Activated B cell treated with CpG ODN at 0.5 μM for 24 hours (primary cell): ENCODE data around the gene TMEM169. TPM values are rescaled to one million over a fixed set of nuclear protein-coding genes. Genes with fewer than 3 reads are reported as not detected.

Experiments used
- ATAC-seq: fragments of 200-7000 bp; cut with Tn5 transposase; one replicate; pipeline ENCODE4 v1.10.0; 2021; ENCODE audit warnings: low read depth, mild to moderate bottlenecking, moderate library complexity
- CTCF ChIA-PET: fragments of 350-600 bp; sonication (Branson Sonifier 250); formaldehyde crosslinking; loops from one replicate; lab custom pipeline; 2021; ENCODE audit warnings: antibody characterized with exemption; lab: Charles Lee
- POLR2A ChIA-PET: fragments of 350-600 bp; sonication (Branson Sonifier 250); formaldehyde crosslinking; loops from one replicate; lab custom pipeline; 2021; ENCODE audit warnings: antibody characterized with exemption; lab: Charles Lee
- DNase-seq: peaks from one replicate; pipeline ENCODE4 v3.0.0; 2022
- H3K27ac Mint-ChIP-seq: one replicate; pipeline ENCODE4 v1.8.0; 2020; ENCODE audit warnings: mixed read lengths
- H3K27me3 Mint-ChIP-seq: one replicate; pipeline ENCODE4 v1.8.0; 2021; ENCODE audit warnings: mixed read lengths
- H3K36me3 Mint-ChIP-seq: one replicate; pipeline ENCODE4 v1.8.0; 2021; ENCODE audit warnings: low read depth, mixed read lengths
- H3K4me1 Mint-ChIP-seq: one replicate; pipeline ENCODE4 v1.8.0; 2021; ENCODE audit warnings: mixed read lengths
- H3K4me3 Mint-ChIP-seq: one replicate; pipeline ENCODE4 v1.8.0; 2020; ENCODE audit warnings: mild to moderate bottlenecking, mixed read lengths
- H3K9me3 Mint-ChIP-seq: one replicate; pipeline ENCODE4 v1.8.0; 2020; ENCODE audit warnings: mixed read lengths
- intact Hi-C: fragments of 100-400 bp; cut with micrococcal nuclease; formaldehyde crosslinking; loops from one replicate; pipeline ENCODE4 v1.15.1; 2024
- total RNA-seq: library from RNA; stranded (reverse); gene quantifications from 2 replicates; pipeline ENCODE4 v1.2.3, GENCODE V29; 2022
- TF ChIP-seq, protein P1 (sequence below): fragments of 200-600 bp; IDR thresholded peaks from one replicate; pipeline ENCODE4 v1.8.0; 2022; ENCODE audit warnings: antibody characterized with exemption, mild to moderate bottlenecking

TMEM169 gene
- total RNA-seq, 1 donor from 2014 or later = 0.40 TPM

DNA sequence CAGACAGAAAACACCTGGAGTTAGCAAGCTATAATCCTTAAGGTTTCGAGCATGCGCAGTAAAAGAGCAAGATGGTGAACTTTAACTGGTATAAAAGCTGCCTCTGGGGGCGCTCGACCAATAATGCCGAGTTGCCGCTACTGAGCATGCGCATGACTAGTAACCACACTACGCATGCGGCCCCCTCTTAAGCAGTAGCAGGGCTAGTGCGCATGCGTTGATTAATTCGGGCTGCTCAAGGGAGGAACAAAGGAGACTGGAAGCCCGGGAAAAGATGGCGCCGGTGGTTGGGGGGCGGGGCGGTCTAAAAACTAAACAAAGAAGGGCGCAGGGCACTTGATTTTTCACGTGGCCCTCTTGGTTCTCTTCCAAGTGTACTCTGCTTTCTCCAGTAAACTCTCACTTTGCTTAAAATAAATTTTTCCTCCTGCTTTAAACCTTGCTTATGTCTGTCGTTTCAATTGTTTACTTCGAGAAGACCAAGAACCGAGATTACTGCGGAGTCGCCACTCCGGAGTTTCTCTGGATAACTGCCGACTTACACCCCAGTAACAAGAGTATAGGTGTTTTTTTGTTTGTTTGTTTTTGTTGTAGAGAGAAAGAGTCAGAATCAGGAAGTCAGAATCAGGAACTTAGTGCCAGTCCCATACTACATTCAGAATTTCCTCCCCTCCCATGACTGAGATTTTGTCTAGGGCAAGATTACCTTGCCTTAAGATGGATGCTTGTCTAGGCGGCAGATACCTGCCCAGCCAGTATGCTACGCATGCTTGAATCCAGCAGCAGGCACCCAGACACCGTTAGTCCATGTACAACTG is 33.2 kb downstream of the TMEM169 start:
- TF ChIP-seq, protein P1, sequence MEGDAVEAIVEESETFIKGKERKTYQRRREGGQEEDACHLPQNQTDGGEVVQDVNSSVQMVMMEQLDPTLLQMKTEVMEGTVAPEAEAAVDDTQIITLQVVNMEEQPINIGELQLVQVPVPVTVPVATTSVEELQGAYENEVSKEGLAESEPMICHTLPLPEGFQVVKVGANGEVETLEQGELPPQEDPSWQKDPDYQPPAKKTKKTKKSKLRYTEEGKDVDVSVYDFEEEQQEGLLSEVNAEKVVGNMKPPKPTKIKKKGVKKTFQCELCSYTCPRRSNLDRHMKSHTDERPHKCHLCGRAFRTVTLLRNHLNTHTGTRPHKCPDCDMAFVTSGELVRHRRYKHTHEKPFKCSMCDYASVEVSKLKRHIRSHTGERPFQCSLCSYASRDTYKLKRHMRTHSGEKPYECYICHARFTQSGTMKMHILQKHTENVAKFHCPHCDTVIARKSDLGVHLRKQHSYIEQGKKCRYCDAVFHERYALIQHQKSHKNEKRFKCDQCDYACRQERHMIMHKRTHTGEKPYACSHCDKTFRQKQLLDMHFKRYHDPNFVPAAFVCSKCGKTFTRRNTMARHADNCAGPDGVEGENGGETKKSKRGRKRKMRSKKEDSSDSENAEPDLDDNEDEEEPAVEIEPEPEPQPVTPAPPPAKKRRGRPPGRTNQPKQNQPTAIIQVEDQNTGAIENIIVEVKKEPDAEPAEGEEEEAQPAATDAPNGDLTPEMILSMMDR = no peak
- no peaks in the 10 kb centered on the region for H3K9me3 Mint-ChIP-seq
- H3K27me3 Mint-ChIP-seq = no peaks in the 10 kb centered on the region
- H3K36me3 Mint-ChIP-seq = peaks cover 95% of the 10 kb centered on the region
- DNase-seq (peak; percentile 85), ATAC-seq (peak; percentile 91)
- POLR2A ChIA-PET = interaction anchor here (0.7 to 1.9 kb wide), 3 partner anchors 33 to 383 kb away, joined by 3 to 10 read pairs (median 3); partner anchors contain the start of genes PECR, RPL37A and TMEM169
- H3K4me3 Mint-ChIP-seq = peak overlapping the region; percentile 94
- peaks cover 78% of the 10 kb centered on the region for H3K4me1 Mint-ChIP-seq
- peak overlapping the region; percentile 97 for H3K27ac Mint-ChIP-seq
- CTCF ChIA-PET = interaction anchor here (0.7 to 1.5 kb wide), 4 partner anchors 13 to 552 kb away, joined by 3 to 4 read pairs (median 4); no protein-coding TSS in a partner anchor
- intact Hi-C loops = loop anchor here (1.0 kb wide), 3 partner anchors 297 to 1306 kb away; partner anchors contain the start of genes BARD1, RPL37A and SMARCAL1

- peaks cover 95% of the 10 kb centered on the region for H3K36me3 Mint-ChIP-seq
- intact Hi-C loops = no loop called here
- H3K9me3 Mint-ChIP-seq = no peaks in the 10 kb centered on the region
- no peak for DNase-seq
- no peak overlapping the region for H3K4me3 Mint-ChIP-seq
- TF ChIP-seq, protein P1 = no peak
- ChIA-PET CTCF (no interaction called here), POLR2A (interaction anchor here (0.7 kb wide), 1 partner anchor 34 kb away, joined by 3 read pairs; no protein-coding TSS in a partner anchor)
- no peaks in the 10 kb centered on the region for H3K27me3 Mint-ChIP-seq
- no peak overlapping the region for H3K27ac Mint-ChIP-seq
- no peak for ATAC-seq
- H3K4me1 Mint-ChIP-seq = peaks cover 63% of the 10 kb centered on the region
Measured at GRCh38 chr2:216116418-216116817, 34.7 kb downstream of the TMEM169 start.

DNA sequence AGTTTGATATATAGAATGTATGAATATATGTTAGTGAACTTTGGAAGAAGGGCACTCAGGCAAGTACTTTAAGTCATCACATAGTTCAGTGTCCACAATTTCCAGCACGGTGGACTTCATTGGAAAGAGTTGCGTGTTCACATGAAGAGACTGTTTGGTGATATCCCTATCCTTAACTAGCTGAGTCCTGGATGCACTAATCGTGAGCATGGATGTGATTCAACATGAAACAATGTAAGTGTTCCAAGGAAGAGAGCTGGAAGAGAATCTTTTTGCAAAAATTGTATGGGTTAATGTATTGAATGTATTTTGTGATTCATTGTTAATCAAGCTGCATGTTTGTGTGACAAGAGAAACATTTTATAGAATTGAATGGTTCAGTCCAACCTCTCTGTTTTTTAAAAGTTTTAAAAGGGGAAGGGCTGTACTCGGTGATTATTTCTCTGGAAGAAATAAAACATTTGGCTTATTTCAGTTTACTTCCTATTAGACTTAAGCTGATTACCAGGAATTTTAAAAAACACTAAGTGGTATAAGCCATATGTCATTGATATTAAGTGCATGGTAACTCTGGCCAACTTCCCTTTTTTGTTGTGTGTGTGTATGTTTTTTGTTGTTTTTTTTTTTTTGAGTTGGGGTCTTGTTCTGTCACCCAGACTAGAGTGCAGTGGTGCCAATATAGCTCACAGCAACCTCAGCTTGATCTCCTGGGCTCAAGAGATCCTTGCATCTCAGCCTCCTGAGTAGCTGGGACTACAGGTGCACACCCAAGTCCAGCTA is 36.0 kb downstream of the TMEM169 start:
- H3K27ac Mint-ChIP-seq = no peak overlapping the region
- H3K4me3 Mint-ChIP-seq = no peak overlapping the region
- no peaks in the 10 kb centered on the region for H3K9me3 Mint-ChIP-seq
- CTCF ChIA-PET = no interaction called here
- H3K27me3 Mint-ChIP-seq = no peaks in the 10 kb centered on the region
- H3K36me3 Mint-ChIP-seq = peaks cover 95% of the 10 kb centered on the region
- ATAC-seq (no peak), DNase-seq (no peak)
- intact Hi-C loops = no loop called here
- H3K4me1 Mint-ChIP-seq = peaks cover 50% of the 10 kb centered on the region
- POLR2A ChIA-PET = interaction anchor here (0.6 to 0.7 kb wide), 3 partner anchors 37 to 72 kb away, joined by 3 to 4 read pairs (median 3); no protein-coding TSS in a partner anchor
- TF ChIP-seq, protein P1 = no peak

DNA sequence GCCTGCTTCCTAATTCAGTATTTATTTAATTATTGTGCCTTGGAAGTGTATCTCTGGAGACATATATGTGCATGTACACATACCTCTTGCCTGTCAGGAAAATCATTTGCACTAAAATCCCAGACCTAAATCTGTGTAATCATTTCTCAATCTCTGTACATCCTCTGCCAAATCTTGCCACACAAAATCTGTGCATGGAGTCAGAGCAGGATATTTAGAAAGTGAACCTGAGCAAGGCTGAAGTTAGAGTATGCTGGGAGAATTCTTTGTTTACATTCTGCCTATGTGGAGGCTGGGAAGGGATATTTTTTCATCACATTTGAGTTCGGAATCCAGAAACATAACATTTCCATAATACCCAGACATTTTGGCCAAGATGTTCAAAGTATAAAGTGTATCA is 36.8 kb downstream of the TMEM169 start:
- no peak overlapping the region for H3K4me3 Mint-ChIP-seq
- peaks cover 94% of the 10 kb centered on the region for H3K36me3 Mint-ChIP-seq
- H3K27me3 Mint-ChIP-seq = no peaks in the 10 kb centered on the region
- H3K4me1 Mint-ChIP-seq = peaks cover 43% of the 10 kb centered on the region
- CTCF ChIA-PET = no interaction called here
- H3K27ac Mint-ChIP-seq = no peak overlapping the region
- DNase-seq = no peak
- no peaks in the 10 kb centered on the region for H3K9me3 Mint-ChIP-seq
- TF ChIP-seq, protein P1 = no peak
- intact Hi-C loops = no loop called here
- POLR2A ChIA-PET = interaction anchor here (0.6 to 0.7 kb wide), 2 partner anchors 69 to 73 kb away, joined by 3 to 4 read pairs; no protein-coding TSS in a partner anchor
- ATAC-seq = no peak
